GM12878 (cell line): ENCODE results near the gene INTS13. TPM values are rescaled to one million over a fixed set of nuclear protein-coding genes. Genes with fewer than 3 reads are reported as not detected.

ENCODE experiments used
- ATAC-seq: fragments of 200-7000 bp; cut with Tn5 transposase; 3 replicates; pipeline ENCODE4 v1.9.1; 2020; ENCODE audit warnings: mild to moderate bottlenecking, moderate library complexity
- BruUV-seq: library from RNA; stranded (reverse); fragments of 400-500 nt; replicated peaks from 2 replicates; lab custom pipeline; 2021; lab: Mats Ljungman, UMichigan
- CTCF ChIA-PET: fragments of 300-600 bp; sonication (Branson Sonifier 250); formaldehyde crosslinking; extraction: SDS; loops from one replicate; lab custom pipeline; 2021; ENCODE audit warnings: inconsistent platforms; lab: Yijun Ruan, JAX
- POLR2A ChIA-PET: fragments of 350-600 bp; formaldehyde crosslinking; extraction: SDS; loops from one replicate; lab custom pipeline; 2021; ENCODE audit warnings: inconsistent platforms; lab: Charles Lee
- RAD21 ChIA-PET: fragments of 300-600 bp; sonication (Branson Sonifier 250); formaldehyde crosslinking; loops from one replicate; lab custom pipeline; 2023; ENCODE audit warnings: antibody characterized with exemption; ENCODE audit not compliant: unreplicated experiment; lab: Charles Lee
- SMC1A ChIA-PET: fragments of 300-600 bp; sonication (Branson Sonifier 250); formaldehyde crosslinking; loops from one replicate; lab custom pipeline; 2023; ENCODE audit not compliant: unreplicated experiment, uncharacterized antibody; lab: Charles Lee
- DNase-seq: peaks from one replicate; pipeline ENCODE4 v3.0.0-alpha.2; 2011; ENCODE audit warnings: low read depth, low spot score
- FAIRE-seq: peaks from 3 replicates; lab custom pipeline; 2011; peaks lifted over from hg19 to GRCh38; lab: Jason Lieb, UNC
- H2AFZ ChIP-seq: 2 replicates; pipeline ENCODE4 v1.6.0; 2011; ENCODE audit warnings: low read depth, low read length, control low read depth; ENCODE audit not compliant: control insufficient read depth
- H3K27ac ChIP-seq: 2 replicates; pipeline ENCODE4 v1.5.1; 2011; ENCODE audit warnings: control low read depth; ENCODE audit not compliant: control insufficient read depth, insufficient read depth
- H3K27me3 ChIP-seq, 2 experiments: replicated peaks in 1 of 2; 2 replicates each; pipeline versions ENCODE4 v1.6.0 to v1.6.1; 2011; ENCODE audit warnings: low read length in 1 of 2; ENCODE audit not compliant: control insufficient read depth in 2 of 2, insufficient read depth in 2 of 2
- H3K36me3 ChIP-seq, 2 experiments: 2 replicates each; pipeline ENCODE4 v1.5.1; 2011; ENCODE audit warnings: low read length in 1 of 2; ENCODE audit not compliant: control insufficient read depth in 2 of 2, insufficient read depth in 2 of 2
- H3K4me1 ChIP-seq: 2 replicates; pipeline ENCODE4 v1.6.1; 2011; ENCODE audit warnings: mild to moderate bottlenecking, low read length, moderate library complexity, mixed read lengths; ENCODE audit not compliant: control insufficient read depth, insufficient read depth
- H3K4me2 ChIP-seq: 2 replicates; pipeline ENCODE4 v1.6.0; 2011; ENCODE audit warnings: control low read depth; ENCODE audit not compliant: control insufficient read depth, insufficient read depth
- H3K4me3 ChIP-seq: fragments of 200-600 bp; sonication (generic); 2 replicates; pipeline ENCODE4 v1.5.1; 2016
- H3K79me2 ChIP-seq: 2 replicates; pipeline ENCODE4 v1.6.0; 2011; ENCODE audit warnings: low read length; ENCODE audit not compliant: control insufficient read depth, insufficient read depth
- H3K9ac ChIP-seq: 2 replicates; pipeline ENCODE4 v1.8.0; 2011; ENCODE audit warnings: low read length, control low read depth, mixed read lengths; ENCODE audit not compliant: control insufficient read depth, insufficient read depth
- H3K9me3 ChIP-seq: replicated peaks from 3 replicates; pipeline ENCODE4 v1.5.1; 2011; ENCODE audit warnings: mild to moderate bottlenecking, low read length; ENCODE audit not compliant: control insufficient read depth, insufficient read depth
- H4K20me1 ChIP-seq: 2 replicates; pipeline ENCODE4 v1.6.0; 2011; ENCODE audit not compliant: control insufficient read depth, insufficient read depth
- BACH1 ChIP-seq: fragments of 450-650 bp; IDR thresholded peaks from 2 replicates; pipeline ENCODE4 v1.6.1; 2017; ENCODE audit warnings: mild to moderate bottlenecking, borderline replicate concordance
- BCL11A ChIP-seq: IDR thresholded peaks from 2 replicates; pipeline ENCODE4 v1.6.1; 2011; ENCODE audit warnings: low read depth, low read length
- CHD4 ChIP-seq: fragments of 200-600 bp; sonication (generic); IDR thresholded peaks from 2 replicates; pipeline ENCODE4 v1.6.1; 2016; ENCODE audit warnings: mild to moderate bottlenecking
- EZH2 ChIP-seq: IDR thresholded peaks from 2 replicates; pipeline ENCODE4 v1.6.1; 2012; ENCODE audit warnings: low read depth, mild to moderate bottlenecking, control low read depth, inconsistent platforms, low read length, borderline replicate concordance; ENCODE audit not compliant: control insufficient read depth
- HDAC2 ChIP-seq: fragments of 200-600 bp; sonication (generic); IDR thresholded peaks from 2 replicates; pipeline ENCODE4 v1.6.1; 2017
- HDAC6 ChIP-seq: fragments of 200-600 bp; sonication (generic); IDR thresholded peaks from one replicate; pipeline ENCODE4 v1.8.0; 2017; ENCODE audit warnings: antibody characterized with exemption; ENCODE audit not compliant: unreplicated experiment
- HSF1 ChIP-seq: fragments of 150-350 bp; IDR thresholded peaks from 2 replicates; pipeline ENCODE4 v1.6.1; 2014; ENCODE audit warnings: mild to moderate bottlenecking, low read depth, low read length
- IKZF1 ChIP-seq: fragments of 450-650 bp; conservative IDR thresholded peaks from 2 replicates; pipeline ENCODE4 v1.6.1; 2017; ENCODE audit warnings: antibody characterized with exemption, mild to moderate bottlenecking
- MYB ChIP-seq: fragments of 150-350 bp; IDR thresholded peaks from 2 replicates; pipeline ENCODE4 v1.6.1; 2014; ENCODE audit warnings: mild to moderate bottlenecking, low read depth, low read length, borderline replicate concordance
- NFYA ChIP-seq: IDR thresholded peaks from 2 replicates; pipeline ENCODE4 v1.6.1; 2011; ENCODE audit warnings: low read depth, mild to moderate bottlenecking, low read length, improper control_type of control experiment, borderline replicate concordance
- SREBF1 ChIP-seq: IDR thresholded peaks from 2 replicates; pipeline ENCODE4 v1.6.1; 2012; ENCODE audit warnings: mild to moderate bottlenecking, low read length
- YBX1 ChIP-seq: fragments of 450-650 bp; IDR thresholded peaks from 2 replicates; pipeline ENCODE4 v1.6.1; 2016; ENCODE audit warnings: antibody characterized with exemption
- ZBTB40 ChIP-seq: fragments of 450-650 bp; IDR thresholded peaks from 2 replicates; pipeline ENCODE4 v1.6.1; 2016; ENCODE audit warnings: mild to moderate bottlenecking, moderate library complexity, borderline replicate concordance
- ZZZ3 ChIP-seq: IDR thresholded peaks from 2 replicates; pipeline ENCODE4 v1.6.1; 2011; ENCODE audit warnings: low read depth; ENCODE audit not compliant: control insufficient read depth, insufficient read length
- WGBS: methylation state at CpG from one replicate; pipeline ENCODE4 v1.1.6; 2016; ENCODE audit warnings: low lambda C conversion rate; ENCODE audit not compliant: insufficient replicate concordance, insufficient coverage; ENCODE audit errors: missing lambda C conversion rate; 5-methylcytosine and 5-hydroxymethylcytosine counted together
- in situ Hi-C: fragments of 300-500 bp; cut with MboI; formaldehyde crosslinking; loops from 9 replicates; pipeline ENCODE4 v1.14.3; 2018; ENCODE audit warnings: mixed read lengths
- intact Hi-C: fragments of 100-400 bp; cut with micrococcal nuclease; formaldehyde crosslinking; loops from one replicate; pipeline ENCODE4 v1.14.2; 2022; ENCODE audit not compliant: unreplicated experiment
- polyA plus RNA-seq, 11 experiments: library from polyadenylated mRNA; depleted of rRNA in 4 of 11; unstranded in 6 of 11; stranded (reverse) in 5 of 11; fragments of >200 nt; fragmentation: Nextera tagmentation in 4 of 11; fragmentation: Illumina TruSeq in 1 of 11; extraction: Ambion mirVana in 4 of 11; extraction: Trizol in 1 of 11; gene quantifications; 1 replicate in 1 of 11; 2 replicates in 10 of 11; pipeline versions ENCODE4 v1.2.1 to v1.2.3, GENCODE V29; 2011 to 2016; ENCODE audit warnings: inconsistent platforms in 2 of 11, missing spikeins in 2 of 11, low read depth in 1 of 11
- total RNA-seq, 4 experiments: library from RNA; depleted of rRNA in 3 of 4; stranded (reverse); fragments of >200 nt in 3 of 4; fragmentation: Illumina TruSeq in 1 of 4; extraction: Trizol in 1 of 4; gene quantifications; 2 replicates each; pipeline versions ENCODE4 v1.2.1 to v1.2.3, GENCODE V29; 2013 to 2021

INTS13 gene
- total and polyA plus RNA-seq, 10 of the 15 experiments (the other 5 are each of a cell fraction or from before 2014, with no cell fraction given), result 33.4 to 72.0 (median 59.9) TPM

GRCh38 chr12:26919216-26919555 lies 18.6 kb downstream of the INTS13 start:
- no peaks in the 10 kb centered on the region for H3K4me1 ChIP-seq
- H3K4me3 ChIP-seq, result no peak overlapping the region
- in situ Hi-C loops, result no loop called here
- H2AFZ ChIP-seq, result no peak overlapping the region
- H3K27me3 ChIP-seq, result no peaks in the 10 kb centered on the region
- H3K9me3 ChIP-seq, result no peaks in the 10 kb centered on the region
- intact Hi-C loops, result no loop called here
- TF ChIP-seq BACH1 (no peak), HDAC2 (no peak), NFYA (no peak), YBX1 (no peak), IKZF1 (no peak), SREBF1 (no peak), CHD4 (no peak), MYB (no peak), HDAC6 (no peak), BCL11A (no peak), HSF1 (no peak), EZH2 (no peak), ZZZ3 (no peak), ZBTB40 (no peak)
- no peak for ATAC-seq
- ChIA-PET POLR2A (interaction anchor here (1.2 kb wide), 1 partner anchor 14 kb away, joined by 3 read pairs; no protein-coding TSS in a partner anchor), CTCF (interaction anchor here (1.5 to 2.1 kb wide), 2 partner anchors 91 to 94 kb away, joined by 4 to 6 read pairs; no protein-coding TSS in a partner anchor), RAD21 (interaction anchor here (1.1 kb wide), 1 partner anchor 45 kb away, joined by 3 read pairs; no protein-coding TSS in a partner anchor), SMC1A (interaction anchor here (1.1 to 1.7 kb wide), 2 partner anchors 39 to 53 kb away, joined by 4 to 5 read pairs; no protein-coding TSS in a partner anchor)
- H3K9ac ChIP-seq, result no peak overlapping the region
- no peak for DNase-seq
- no peaks in the 10 kb centered on the region for H3K79me2 ChIP-seq
- no peak overlapping the region for H3K4me2 ChIP-seq
- H4K20me1 ChIP-seq, result no peaks in the 10 kb centered on the region
- peaks cover 0 to 12% of the 10 kb centered on the region in 2 experiments for H3K36me3 ChIP-seq
- no peak for FAIRE-seq
- 93% methylated on average over 2 of the region's 2 CpGs for WGBS
- no TSS peak for BruUV-seq
- H3K27ac ChIP-seq, result no peak overlapping the region
